HUES64 (cell line): ENCODE results near the gene CCND2.
"Not testable (repeated sequence)": the region's sequence is repeated elsewhere in the genome, so short reads cannot be mapped to it uniquely, and the experiment has no call there.

ENCODE experiments used
- H3K27ac ChIP-seq: 2 replicates; pipeline ENCODE4 v1.7.0; 2013; ENCODE audit warnings: low read depth, low read length, inconsistent platforms
- H3K27me3 ChIP-seq: 2 replicates; pipeline ENCODE4 v1.6.1; 2013; ENCODE audit warnings: mild to moderate bottlenecking, low read length; ENCODE audit not compliant: insufficient read depth
- H3K36me3 ChIP-seq: 2 replicates; pipeline ENCODE4 v1.6.1; 2013; ENCODE audit warnings: mild to moderate bottlenecking, low read length; ENCODE audit not compliant: insufficient read depth
- H3K4me1 ChIP-seq: 2 replicates; pipeline ENCODE4 v1.6.1; 2013; ENCODE audit warnings: mild to moderate bottlenecking, low read length, moderate library complexity; ENCODE audit not compliant: insufficient read depth
- H3K4me3 ChIP-seq: 2 replicates; pipeline ENCODE4 v1.5.1; 2013; ENCODE audit warnings: mild to moderate bottlenecking, low read length, moderate library complexity
- H3K9ac ChIP-seq: 2 replicates; pipeline ENCODE4 v1.6.1; 2013; ENCODE audit warnings: mild to moderate bottlenecking, low read depth, low read length
- H3K9me3 ChIP-seq: 2 replicates; pipeline ENCODE4 v1.6.1; 2013; ENCODE audit warnings: low read depth, low read length; ENCODE audit not compliant: insufficient read depth
- WGBS: fragments of 150-250, 120-280 bp; methylation state at CpG from one replicate; pipeline ENCODE4 v1.1.7; 2013; ENCODE audit warnings: missing lambda C conversion rate; 5-methylcytosine and 5-hydroxymethylcytosine counted together

Gene CCND2

DNA sequence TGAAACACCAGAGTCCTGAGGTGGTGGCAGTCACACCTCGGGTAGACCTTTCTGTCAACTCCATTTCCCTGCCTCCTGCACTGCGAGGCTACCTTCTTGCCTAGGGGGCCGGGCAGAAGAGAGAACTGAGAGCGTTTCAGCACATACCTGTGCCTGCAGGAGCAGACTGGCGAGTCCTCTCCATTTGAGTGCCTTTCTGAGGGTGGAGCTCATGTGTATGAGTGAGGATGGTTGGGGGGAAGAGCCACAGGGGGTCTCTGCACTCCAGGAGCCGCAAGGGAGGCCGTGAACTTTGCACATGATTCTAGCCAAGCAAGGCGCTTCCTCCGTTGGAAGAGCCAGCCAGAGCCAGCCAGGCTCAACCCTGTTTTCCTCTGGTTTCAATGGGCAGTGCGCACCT, 31.0 kb upstream of the CCND2 start:
- Histone ChIP-seq H3K36me3 (no peaks in the 10 kb centered on the region), H3K9ac (no peak overlapping the region), H3K4me1 (peaks cover 13% of the 10 kb centered on the region; the same call in 1 of the 2 replicates), H3K9me3 (no peaks in the 10 kb centered on the region), H3K4me3 (no peak overlapping the region), H3K27ac (no peak overlapping the region), H3K27me3 (no peaks in the 10 kb centered on the region)
- 74% methylated on average over 10 of the region's 10 CpGs for WGBS

DNA sequence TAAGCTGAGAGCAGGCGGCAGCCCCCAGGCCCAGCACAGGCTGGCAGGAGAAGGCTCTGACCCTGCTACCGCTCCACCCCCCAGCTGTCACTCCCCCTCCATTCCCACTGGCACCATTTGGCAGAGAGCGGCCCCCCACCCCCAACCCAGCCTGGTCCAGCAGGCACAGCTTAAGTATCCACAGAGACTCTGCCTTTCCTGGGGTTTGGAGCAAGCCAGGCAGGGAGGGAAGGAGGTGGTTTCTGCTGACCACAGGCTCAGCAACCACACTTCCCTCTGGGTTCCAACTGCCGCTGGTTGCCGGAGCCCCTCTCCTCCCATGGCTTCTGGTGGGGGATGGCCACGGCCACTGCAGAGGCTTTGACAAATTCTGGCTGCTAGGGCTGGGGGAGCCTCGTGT, 30.5 kb upstream of the CCND2 start:
- Histone ChIP-seq H3K9me3 (no peaks in the 10 kb centered on the region), H3K4me1 (peaks cover 13% of the 10 kb centered on the region; the same call in 1 of the 2 replicates), H3K27ac (no peak overlapping the region), H3K4me3 (no peak overlapping the region), H3K27me3 (no peaks in the 10 kb centered on the region), H3K36me3 (no peaks in the 10 kb centered on the region), H3K9ac (no peak overlapping the region)
- WGBS, result 86% methylated on average over 6 of the region's 7 CpGs

DNA sequence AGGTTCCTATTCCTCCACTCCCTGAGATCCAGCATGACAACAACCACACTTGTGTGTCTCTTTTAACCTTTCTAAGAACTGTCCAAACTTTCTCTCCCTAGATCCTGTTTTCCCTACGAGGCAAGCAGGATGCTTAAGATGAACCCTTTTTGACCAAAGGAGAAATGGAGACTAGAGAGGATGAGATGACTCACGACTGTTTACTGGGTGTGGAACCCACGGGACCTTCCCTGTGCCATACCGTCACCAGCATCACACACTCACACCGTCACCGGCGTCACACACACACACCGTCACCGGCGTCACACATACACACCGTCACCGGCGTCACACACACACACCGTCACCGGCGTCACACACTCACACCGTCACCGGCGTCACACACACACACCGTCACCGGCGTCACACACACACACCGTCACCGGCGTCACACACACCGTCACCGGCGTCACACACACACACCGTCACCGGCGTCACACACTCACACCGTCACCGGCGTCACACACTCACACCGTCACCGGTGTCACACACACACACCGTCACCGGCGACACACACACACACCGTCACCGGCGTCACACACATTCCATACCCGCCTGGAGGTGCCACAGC, 30.0 kb upstream of the CCND2 start:
- H3K4me1 ChIP-seq, result peaks cover 13% of the 10 kb centered on the region; the same call in 1 of the 2 replicates
- H3K4me3 ChIP-seq, H3K9ac ChIP-seq, H3K9me3 ChIP-seq, H3K27ac ChIP-seq, H3K27me3 ChIP-seq, H3K36me3 ChIP-seq: not testable (repeated sequence)
- WGBS, result 93% methylated on average over 43 of the region's 43 CpGs

DNA sequence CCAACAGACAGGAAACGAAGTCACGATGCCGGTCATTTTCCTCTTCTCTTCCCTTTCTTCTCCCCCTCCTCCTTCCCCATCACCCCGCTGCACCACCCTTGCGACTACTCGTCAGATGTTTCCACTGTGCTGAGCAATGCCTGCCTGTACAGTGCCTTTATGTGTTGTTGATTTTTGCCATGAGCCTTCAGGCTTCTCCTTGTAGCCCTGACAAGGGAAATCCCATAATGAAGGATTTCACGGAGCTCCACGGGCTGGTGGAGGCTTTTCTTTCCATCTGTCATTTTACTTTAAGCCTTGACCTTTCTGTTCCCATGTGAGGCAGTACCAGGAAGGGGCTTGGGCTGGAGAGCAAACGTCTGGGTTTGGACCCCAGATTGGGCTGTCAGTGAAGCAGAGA, 28.7 kb upstream of the CCND2 start:
- H3K36me3 ChIP-seq, result no peaks in the 10 kb centered on the region
- no peak overlapping the region for H3K27ac ChIP-seq
- 91% methylated on average over 9 of the region's 9 CpGs for WGBS
- H3K9ac ChIP-seq, result no peak overlapping the region
- H3K27me3 ChIP-seq, result no peaks in the 10 kb centered on the region
- H3K4me3 ChIP-seq, result no peak overlapping the region
- peaks cover 13% of the 10 kb centered on the region; the same call in 1 of the 2 replicates for H3K4me1 ChIP-seq
- H3K9me3 ChIP-seq, result no peaks in the 10 kb centered on the region

DNA sequence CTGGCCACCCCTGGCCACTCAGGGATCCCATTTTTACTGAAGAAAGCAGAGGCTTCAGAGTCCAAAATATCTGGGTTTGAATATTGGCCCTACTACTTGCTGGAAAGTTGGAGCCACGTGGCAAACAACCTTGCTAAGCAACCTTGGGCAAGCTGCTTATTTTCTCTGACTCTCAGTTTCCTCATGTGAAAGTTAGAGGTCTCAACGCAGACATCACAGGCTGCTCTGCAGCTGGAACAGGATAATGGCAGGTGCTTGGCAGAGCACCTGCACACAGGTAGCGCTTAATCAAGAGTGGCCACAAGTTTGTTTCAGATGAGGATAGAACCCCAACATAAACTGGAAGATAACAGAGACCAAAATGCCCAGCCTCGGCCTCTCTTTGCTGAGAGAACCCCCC, 28.1 kb upstream of the CCND2 start:
- Histone ChIP-seq H3K27ac (no peak overlapping the region), H3K27me3 (no peaks in the 10 kb centered on the region), H3K9me3 (no peaks in the 10 kb centered on the region), H3K4me1 (peaks cover 13% of the 10 kb centered on the region; the same call in 1 of the 2 replicates), H3K36me3 (no peaks in the 10 kb centered on the region), H3K9ac (no peak overlapping the region), H3K4me3 (no peak overlapping the region)
- WGBS, result 93% methylated on average over 4 of the region's 4 CpGs

DNA sequence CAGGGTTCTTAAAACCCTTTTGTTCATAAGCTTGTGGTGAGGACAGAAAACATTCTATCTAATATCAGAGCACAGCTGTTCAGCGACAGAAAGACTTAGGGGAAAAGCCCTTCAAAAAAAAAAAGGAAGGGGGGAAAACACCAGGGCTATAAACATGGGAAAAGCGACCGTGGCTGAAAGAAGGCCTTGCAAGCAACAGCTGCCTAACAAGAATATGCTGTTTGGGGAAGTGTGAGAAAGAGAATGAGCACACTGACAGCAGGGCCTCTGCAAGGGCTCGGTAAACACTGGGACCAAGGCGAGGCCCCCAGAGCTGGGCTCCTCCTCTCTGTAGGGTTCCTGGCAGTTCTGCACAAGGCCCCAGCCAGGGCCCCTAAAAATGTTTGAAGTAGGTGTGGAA, 27.4 kb upstream of the CCND2 start:
- Histone ChIP-seq H3K4me3 (no peak overlapping the region), H3K27ac (no peak overlapping the region), H3K9ac (0 out of 2 replicates have a peak overlapping the region, but pooled peaks have one; percentile 2)

DNA sequence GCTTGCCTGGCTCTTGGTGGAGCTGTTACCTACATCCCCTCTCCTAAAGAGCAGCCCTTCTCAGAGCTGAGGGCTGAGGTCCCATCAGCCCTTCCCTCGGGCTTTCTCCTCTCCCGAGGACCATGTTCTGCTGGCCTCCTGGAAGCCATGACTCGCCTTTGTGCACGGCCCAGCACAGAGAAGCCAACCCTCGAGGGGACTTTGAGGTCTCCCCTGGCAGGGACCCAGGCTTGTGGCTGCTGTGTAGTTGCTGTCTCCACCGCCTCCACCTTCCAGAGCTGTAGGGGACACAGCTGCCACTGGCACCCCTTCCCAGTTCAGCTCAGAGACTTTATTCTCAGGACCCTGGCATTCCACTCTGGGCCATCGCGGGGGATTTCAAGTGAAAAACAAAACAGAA, 22.9 kb upstream of the CCND2 start:
- Histone ChIP-seq H3K9me3 (no peaks in the 10 kb centered on the region), H3K27ac (no peak overlapping the region), H3K36me3 (no peaks in the 10 kb centered on the region), H3K4me1 (peaks cover 9% of the 10 kb centered on the region; the same call in 1 of the 2 replicates), H3K4me3 (no peak overlapping the region), H3K9ac (no peak overlapping the region), H3K27me3 (no peaks in the 10 kb centered on the region)
- 86% methylated on average over 8 of the region's 8 CpGs for WGBS

More for the DNA sequence above, 27.4 kb upstream of the CCND2 start:
- Histone ChIP-seq H3K36me3 (no peaks in the 10 kb centered on the region), H3K9me3 (no peaks in the 10 kb centered on the region), H3K4me1 (peaks cover 13% of the 10 kb centered on the region; the same call in 1 of the 2 replicates), H3K27me3 (no peaks in the 10 kb centered on the region)
- WGBS, result 50% methylated on average over 5 of the region's 5 CpGs

DNA sequence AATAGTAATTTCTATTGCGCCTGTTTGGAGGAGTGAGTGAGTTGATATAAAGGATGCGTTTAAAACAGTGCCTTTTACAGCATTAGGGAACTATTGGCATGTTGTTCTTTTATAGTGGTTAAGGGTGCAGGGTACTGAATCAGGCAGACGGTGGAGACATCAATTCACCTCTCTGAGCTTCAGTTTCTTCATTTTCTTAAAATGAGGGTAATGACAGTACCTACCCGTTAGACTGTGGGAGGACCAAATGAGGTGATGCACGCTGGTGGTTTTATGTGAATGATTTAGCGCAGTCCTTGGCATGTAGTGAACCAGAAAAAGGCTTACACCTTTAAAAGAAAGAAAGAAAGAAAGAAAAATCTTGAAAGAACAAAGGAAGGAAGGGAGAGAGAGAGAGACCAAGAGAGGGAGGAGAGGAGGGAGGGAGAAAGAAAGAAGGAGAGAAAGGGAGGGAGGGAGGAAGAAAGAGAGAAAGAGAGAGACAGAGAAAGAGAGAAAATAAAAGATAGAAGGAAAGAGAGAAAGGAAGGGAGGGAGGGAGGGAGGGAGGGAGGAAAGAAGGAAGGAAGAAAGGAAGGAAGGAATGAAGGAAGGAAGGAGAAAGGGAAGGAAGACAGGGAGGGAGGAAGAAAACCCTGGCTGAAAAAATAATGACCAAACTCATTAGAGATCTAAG, 22.2 kb upstream of the CCND2 start:
- 88% methylated on average over 6 of the region's 6 CpGs for WGBS
- 0 out of 2 replicates have a peak, but pooled peaks cover 4% of the 10 kb centered on the region for H3K4me1 ChIP-seq
- no peaks in the 10 kb centered on the region for H3K27me3 ChIP-seq
- no peak overlapping the region for H3K4me3 ChIP-seq
- no peak overlapping the region for H3K9ac ChIP-seq
- no peaks in the 10 kb centered on the region for H3K9me3 ChIP-seq
- no peaks in the 10 kb centered on the region for H3K36me3 ChIP-seq
- H3K27ac ChIP-seq, result no peak overlapping the region

DNA sequence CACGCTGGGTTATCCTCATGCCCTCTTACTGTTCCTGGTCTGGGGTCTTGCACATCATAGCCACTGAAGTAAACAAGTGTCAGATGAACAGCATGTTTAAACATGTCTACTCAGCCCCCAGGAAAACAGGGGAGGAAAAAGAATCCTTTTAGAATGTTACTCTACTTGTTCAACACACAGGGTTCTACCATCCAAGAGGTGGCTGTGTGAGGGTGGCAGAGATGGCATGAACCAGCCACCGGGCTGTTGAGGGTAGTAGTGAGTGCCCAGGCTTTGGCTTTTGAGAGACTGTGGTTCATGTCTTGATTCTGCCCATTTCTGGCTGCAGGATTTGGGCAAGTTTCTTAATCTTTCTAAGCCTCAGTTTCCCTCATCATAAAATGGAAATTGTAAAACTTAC, 21.6 kb upstream of the CCND2 start:
- 91% methylated on average over 2 of the region's 2 CpGs for WGBS
- H3K4me1 ChIP-seq, result 0 out of 2 replicates have a peak, but pooled peaks cover 4% of the 10 kb centered on the region
- H3K36me3 ChIP-seq, result no peaks in the 10 kb centered on the region
- no peak overlapping the region for H3K9ac ChIP-seq
- no peak overlapping the region for H3K4me3 ChIP-seq
- H3K27me3 ChIP-seq, result no peaks in the 10 kb centered on the region
- H3K27ac ChIP-seq, result no peak overlapping the region
- no peaks in the 10 kb centered on the region for H3K9me3 ChIP-seq

DNA sequence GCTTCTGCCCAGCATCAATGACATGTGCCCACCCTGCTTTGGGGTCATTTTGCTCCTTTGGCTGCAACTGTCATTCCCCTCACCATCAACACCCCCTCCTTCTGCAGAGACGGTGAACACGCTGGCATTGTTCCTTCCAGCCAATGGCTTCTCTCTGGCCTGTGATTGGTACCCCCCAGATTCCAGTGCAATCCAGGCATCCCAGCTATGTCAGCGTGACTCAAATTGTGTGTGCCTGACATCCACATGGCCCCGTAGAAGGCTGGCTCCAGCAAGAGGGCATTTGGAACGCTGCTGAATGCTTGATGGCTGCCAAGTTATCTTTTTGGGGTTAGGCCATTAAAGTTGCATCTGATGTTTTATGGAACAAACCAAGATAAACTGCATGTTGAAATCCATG, 21.0 kb upstream of the CCND2 start:
- Histone ChIP-seq H3K4me1 (0 out of 2 replicates have a peak, but pooled peaks cover 4% of the 10 kb centered on the region), H3K4me3 (no peak overlapping the region), H3K27ac (no peak overlapping the region), H3K9ac (no peak overlapping the region), H3K36me3 (no peaks in the 10 kb centered on the region), H3K27me3 (no peaks in the 10 kb centered on the region), H3K9me3 (no peaks in the 10 kb centered on the region)
- WGBS, result 73% methylated on average over 5 of the region's 5 CpGs

DNA sequence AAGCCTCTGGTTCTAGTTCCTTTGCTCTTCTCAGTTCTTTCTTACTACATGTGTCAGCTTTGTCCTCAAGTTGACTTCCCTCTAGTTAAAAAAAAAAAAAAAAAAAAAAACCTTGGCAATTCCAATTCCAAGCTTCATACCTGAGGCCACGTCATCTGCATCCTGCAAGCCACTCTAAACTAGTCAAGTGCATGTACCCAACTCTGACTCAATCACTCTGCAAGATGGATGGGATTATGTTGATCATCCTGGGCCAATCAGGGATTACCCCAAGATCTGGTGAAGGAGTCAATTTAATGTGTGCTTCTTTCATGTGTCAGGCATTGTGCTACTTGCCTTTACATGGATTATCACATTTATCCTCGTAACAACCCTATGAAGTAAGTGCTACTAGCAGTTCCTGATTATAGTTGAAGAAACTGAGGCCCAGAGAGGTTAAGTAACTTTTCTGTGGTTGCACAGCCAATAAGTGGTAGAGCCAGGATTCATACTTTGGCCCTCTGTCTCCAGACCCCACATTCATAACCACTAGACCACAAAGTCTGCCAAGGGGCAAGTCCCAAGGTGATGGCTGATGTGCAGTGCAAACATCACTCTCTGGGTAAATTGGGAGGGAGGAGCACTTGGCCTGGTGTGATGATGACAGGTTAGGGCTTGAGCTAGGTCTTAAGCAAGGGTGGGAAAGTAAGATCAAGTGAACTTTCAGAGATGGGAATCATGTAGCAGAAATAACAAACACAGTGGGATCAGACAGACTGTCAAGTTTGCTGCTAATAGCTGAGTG, 17.3 kb upstream of the CCND2 start:
- WGBS, result 87% methylated on average over 2 of the region's 2 CpGs
- Histone ChIP-seq H3K27ac (no peak overlapping the region), H3K9me3 (no peaks in the 10 kb centered on the region), H3K36me3 (no peaks in the 10 kb centered on the region), H3K4me3 (no peak overlapping the region), H3K27me3 (no peaks in the 10 kb centered on the region), H3K4me1 (0 out of 2 replicates have a peak, but pooled peaks cover 4% of the 10 kb centered on the region), H3K9ac (no peak overlapping the region)
